ENCODE results near the gene HNF4A. TPM values are rescaled to one million over a fixed set of nuclear protein-coding genes. Genes with fewer than 3 reads are reported as not detected.

Gene HNF4A
- total and polyA plus RNA-seq, 2 of the 13 experiments (the other 11 are each of a cell fraction or from before 2014, with no cell fraction given): 80.9 to 169 TPM

- TF ChIP-seq HNF4G (IDR thresholded peaks at IDR 0.05; ENCODE audit: borderline replicate concordance, low read depth, low read length) (peak; percentile 73; the same call in 1 of the 2 replicates), HNF4G (CRISPR knock-in tag; IDR thresholded peaks at IDR 0.05; ENCODE audit: borderline replicate concordance, low read depth) (peak; percentile 17; the same call in 1 of the 2 replicates), MTA3 (CRISPR knock-in tag; IDR thresholded peaks at IDR 0.05) (no peak), HDAC6 (IDR thresholded peaks at IDR 0.05; ENCODE audit: low read depth, low read length) (no peak), ZSCAN21 (CRISPR knock-in tag; IDR thresholded peaks at IDR 0.05; ENCODE audit: borderline replicate concordance) (peak; percentile 69), ZFP82 (CRISPR knock-in tag; IDR thresholded peaks at IDR 0.05; ENCODE audit: borderline replicate concordance) (peak; percentile 54; the same call in 1 of the 2 replicates), DMAP1 (CRISPR knock-in tag; IDR thresholded peaks at IDR 0.05) (peak; percentile 46; the same call in 1 of the 2 replicates), ZNF30 (CRISPR knock-in tag; IDR thresholded peaks at IDR 0.05) (no peak), ZMYM2 (CRISPR knock-in tag; IDR thresholded peaks at IDR 0.05) (peak; percentile 91), NCOR1 (IDR thresholded peaks at IDR 0.05; ENCODE audit: borderline replicate concordance, low read length) (peak; percentile 77; the same call in 1 of the 2 replicates), EP300 (IDR thresholded peaks at IDR 0.05; ENCODE audit: low read depth in 2 of 2, low read length in 2 of 2) (peak; percentile 92 to 97), EP300 (CRISPR knock-in tag; IDR thresholded peaks at IDR 0.05; ENCODE audit: borderline replicate concordance) (peak; percentile 92), ZNF776 (CRISPR knock-in tag; IDR thresholded peaks at IDR 0.05) (no peak), ZNF839 (CRISPR knock-in tag; IDR thresholded peaks at IDR 0.05; ENCODE audit: borderline replicate concordance) (no peak; the same call in 1 of the 2 replicates), SRSF9 (IDR thresholded peaks at IDR 0.05; ENCODE audit: borderline replicate concordance, insufficient read depth, low read depth, low read length, poor library complexity, severe bottlenecking) (no peak), ZNF276 (CRISPR knock-in tag; IDR thresholded peaks at IDR 0.05; ENCODE audit: low read depth) (no peak), BRCA1 (CRISPR knock-in tag; IDR thresholded peaks at IDR 0.05) (no peak; the same call in 1 of the 2 replicates), NONO (IDR thresholded peaks at IDR 0.05) (no peak), NONO (CRISPR knock-in tag; conservative IDR thresholded peaks at IDR 0.05) (no peak; the same call in 1 of the 2 replicates), ZNF20 (CRISPR knock-in tag; IDR thresholded peaks at IDR 0.05) (no peak), MYC (CRISPR knock-in tag; IDR thresholded peaks at IDR 0.05; ENCODE audit: borderline replicate concordance) (no peak; the same call in 1 of the 2 replicates), GATA4 (IDR thresholded peaks at IDR 0.05; ENCODE audit: borderline replicate concordance, low read depth) (peak; percentile 63; the same call in 1 of the 2 replicates)
- TF ChIP-seq, protein P1, sequence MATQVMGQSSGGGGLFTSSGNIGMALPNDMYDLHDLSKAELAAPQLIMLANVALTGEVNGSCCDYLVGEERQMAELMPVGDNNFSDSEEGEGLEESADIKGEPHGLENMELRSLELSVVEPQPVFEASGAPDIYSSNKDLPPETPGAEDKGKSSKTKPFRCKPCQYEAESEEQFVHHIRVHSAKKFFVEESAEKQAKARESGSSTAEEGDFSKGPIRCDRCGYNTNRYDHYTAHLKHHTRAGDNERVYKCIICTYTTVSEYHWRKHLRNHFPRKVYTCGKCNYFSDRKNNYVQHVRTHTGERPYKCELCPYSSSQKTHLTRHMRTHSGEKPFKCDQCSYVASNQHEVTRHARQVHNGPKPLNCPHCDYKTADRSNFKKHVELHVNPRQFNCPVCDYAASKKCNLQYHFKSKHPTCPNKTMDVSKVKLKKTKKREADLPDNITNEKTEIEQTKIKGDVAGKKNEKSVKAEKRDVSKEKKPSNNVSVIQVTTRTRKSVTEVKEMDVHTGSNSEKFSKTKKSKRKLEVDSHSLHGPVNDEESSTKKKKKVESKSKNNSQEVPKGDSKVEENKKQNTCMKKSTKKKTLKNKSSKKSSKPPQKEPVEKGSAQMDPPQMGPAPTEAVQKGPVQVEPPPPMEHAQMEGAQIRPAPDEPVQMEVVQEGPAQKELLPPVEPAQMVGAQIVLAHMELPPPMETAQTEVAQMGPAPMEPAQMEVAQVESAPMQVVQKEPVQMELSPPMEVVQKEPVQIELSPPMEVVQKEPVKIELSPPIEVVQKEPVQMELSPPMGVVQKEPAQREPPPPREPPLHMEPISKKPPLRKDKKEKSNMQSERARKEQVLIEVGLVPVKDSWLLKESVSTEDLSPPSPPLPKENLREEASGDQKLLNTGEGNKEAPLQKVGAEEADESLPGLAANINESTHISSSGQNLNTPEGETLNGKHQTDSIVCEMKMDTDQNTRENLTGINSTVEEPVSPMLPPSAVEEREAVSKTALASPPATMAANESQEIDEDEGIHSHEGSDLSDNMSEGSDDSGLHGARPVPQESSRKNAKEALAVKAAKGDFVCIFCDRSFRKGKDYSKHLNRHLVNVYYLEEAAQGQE (IDR thresholded peaks at IDR 0.05; ENCODE audit: borderline replicate concordance in 1 of 2, low read depth in 1 of 2, low read length in 2 of 2): no peak
These were observed 72.9 kb downstream of the HNF4A start (continued) for GRCh38 chr20:44428174-44429016.
